Liver (tissue), 9 donors: ENCODE results near the gene NRG2. TPM values are rescaled to one million over a fixed set of nuclear protein-coding genes. Genes with fewer than 3 reads are reported as not detected.

ENCODE experiments used
- DNase-seq: peaks from one replicate; pipeline ENCODE4 v3.0.0-alpha.2; 2017; ENCODE audit warnings: low spot score
- H3K27ac ChIP-seq, 2 donors: one replicate each; pipeline ENCODE4 v1.7.0; 2013; ENCODE audit warnings: inconsistent platforms in 2 of 2, low read length in 2 of 2, control low read depth in 1 of 2, low read depth in 1 of 2, mild to moderate bottlenecking in 1 of 2
- H3K27me3 ChIP-seq, 4 donors: one replicate each; pipeline versions ENCODE4 v1.6.1 to v1.7.0; 2013; ENCODE audit warnings: low read length in 3 of 4, inconsistent platforms in 1 of 4, mild to moderate bottlenecking in 1 of 4, moderate library complexity in 1 of 4; ENCODE audit not compliant: control insufficient read depth in 4 of 4, insufficient read depth in 4 of 4
- H3K36me3 ChIP-seq, 4 donors: one replicate each; pipeline versions ENCODE4 v1.6.1 to v1.7.0; 2013; ENCODE audit warnings: low read length in 3 of 4, mild to moderate bottlenecking in 3 of 4, low read depth in 1 of 4, moderate library complexity in 1 of 4; ENCODE audit not compliant: control insufficient read depth in 4 of 4, insufficient read depth in 3 of 4
- H3K4me1 ChIP-seq, 4 donors: one replicate each; pipeline versions ENCODE4 v1.6.1 to v1.7.0; 2013; ENCODE audit warnings: low read length in 3 of 4, mild to moderate bottlenecking in 3 of 4, moderate library complexity in 1 of 4; ENCODE audit not compliant: control insufficient read depth in 4 of 4, insufficient read depth in 4 of 4
- H3K4me3 ChIP-seq, 3 donors: one replicate each; pipeline versions ENCODE4 v1.6.1 to v1.7.0; 2013; ENCODE audit warnings: low read length in 3 of 3, control low read depth in 1 of 3, low read depth in 1 of 3, mild to moderate bottlenecking in 1 of 3
- H3K9ac ChIP-seq, 2 donors: one replicate each; pipeline ENCODE4 v1.7.0; 2013; ENCODE audit warnings: low read length in 2 of 2, mild to moderate bottlenecking in 2 of 2, moderate library complexity in 2 of 2, control low read depth in 1 of 2, low read depth in 1 of 2
- H3K9me3 ChIP-seq, 4 donors: one replicate each; pipeline versions ENCODE4 v1.6.1 to v1.7.0; 2013; ENCODE audit warnings: low read length in 3 of 4; ENCODE audit not compliant: control insufficient read depth in 4 of 4
- CTCF ChIP-seq: fragments of 150-350 bp; IDR thresholded peaks from 2 replicates; pipeline ENCODE4 v1.5.1; 2017; ENCODE audit warnings: improper control_type of control experiment, low read depth, low read length; ENCODE audit not compliant: missing input control
- EGR1 ChIP-seq, 2 donors: IDR thresholded peaks; 2 replicates each; pipeline ENCODE4 v1.6.1; 2016 to 2018; ENCODE audit warnings: antibody characterized with exemption in 2 of 2, low read depth in 2 of 2
- FOXA1 ChIP-seq: IDR thresholded peaks from 2 replicates; pipeline ENCODE4 v1.6.1; 2016; ENCODE audit warnings: antibody characterized with exemption
- FOXA2 ChIP-seq: IDR thresholded peaks from 2 replicates; pipeline ENCODE4 v1.6.1; 2016; ENCODE audit warnings: antibody characterized with exemption
- GABPA ChIP-seq, 2 donors: IDR thresholded peaks in 1 of 2; conservative IDR thresholded peaks in 1 of 2; 2 replicates each; pipeline ENCODE4 v1.6.1; 2016; ENCODE audit warnings: antibody characterized with exemption in 2 of 2, mild to moderate bottlenecking in 1 of 2, moderate library complexity in 1 of 2
- HNF4A ChIP-seq, 2 donors: conservative IDR thresholded peaks; 2 replicates each; pipeline ENCODE4 v1.6.1; 2016; ENCODE audit warnings: antibody characterized with exemption in 2 of 2, mild to moderate bottlenecking in 2 of 2
- HNF4G ChIP-seq: IDR thresholded peaks from 2 replicates; pipeline ENCODE4 v1.6.1; 2016; ENCODE audit warnings: antibody characterized with exemption
- JUND ChIP-seq, 2 donors: IDR thresholded peaks; 2 replicates each; pipeline ENCODE4 v1.6.1; 2016; ENCODE audit warnings: antibody characterized with exemption in 2 of 2
- MAX ChIP-seq: IDR thresholded peaks from 2 replicates; pipeline ENCODE4 v1.6.1; 2016; ENCODE audit warnings: antibody characterized with exemption
- NR2F2 ChIP-seq: IDR thresholded peaks from 2 replicates; pipeline ENCODE4 v1.6.1; 2016; ENCODE audit warnings: antibody characterized with exemption
- RAD21 ChIP-seq, 2 donors: IDR thresholded peaks; 2 replicates each; pipeline ENCODE4 v1.6.1; 2016; ENCODE audit warnings: antibody characterized with exemption in 2 of 2, mild to moderate bottlenecking in 2 of 2
- REST ChIP-seq: IDR thresholded peaks from 2 replicates; pipeline ENCODE4 v1.6.1; 2016; ENCODE audit warnings: antibody characterized with exemption, mild to moderate bottlenecking
- RXRA ChIP-seq, 2 donors: IDR thresholded peaks; 2 replicates each; pipeline ENCODE4 v1.6.1; 2017 to 2018; ENCODE audit warnings: antibody characterized with exemption in 2 of 2, mild to moderate bottlenecking in 1 of 2
- SP1 ChIP-seq: IDR thresholded peaks from 2 replicates; pipeline ENCODE4 v1.6.1; 2018; ENCODE audit warnings: antibody characterized with exemption, mild to moderate bottlenecking
- TAF1 ChIP-seq: conservative IDR thresholded peaks from 2 replicates; pipeline ENCODE4 v1.6.1; 2016; ENCODE audit warnings: antibody characterized with exemption, mild to moderate bottlenecking
- YY1 ChIP-seq: IDR thresholded peaks from 2 replicates; pipeline ENCODE4 v1.6.1; 2016; ENCODE audit warnings: antibody characterized with exemption, mild to moderate bottlenecking
- ZBTB33 ChIP-seq: IDR thresholded peaks from 2 replicates; pipeline ENCODE4 v1.6.1; 2016; ENCODE audit warnings: antibody characterized with exemption
- WGBS: extraction: QIAGEN DNeasy Blood & Tissue Kit; methylation state at CpG from one replicate; pipeline ENCODE4 v1.1.7; 2013; 5-methylcytosine and 5-hydroxymethylcytosine counted together
- polyA plus RNA-seq, 2 donors: library from polyadenylated mRNA; stranded (reverse) in 1 of 2; unstranded in 1 of 2; fragments of 200-250 nt in 1 of 2; fragments of >200 nt in 1 of 2; fragmentation: Nextera tagmentation in 1 of 2; extraction: Ambion mirVana in 1 of 2; gene quantifications; one replicate each; pipeline versions ENCODE4 v1.2.1 to v1.2.3, GENCODE V29; 2013 to 2015
- total RNA-seq, 2 donors: library from RNA; depleted of rRNA; stranded (reverse); fragments of >200 nt; gene quantifications; one replicate each; pipeline ENCODE4 v1.2.3, GENCODE V29; 2014
- TF ChIP-seq, protein P1 (sequence below): IDR thresholded peaks from 2 replicates; pipeline ENCODE4 v1.6.1; 2016; ENCODE audit warnings: antibody characterized with exemption
- donor health status: healthy.
- donor health status: healthy.
- donor health status: healthy.
- donor health status: healthy.
- donor health status: healthy.

Gene NRG2
- total and polyA plus RNA-seq, 4 donors: 0.07 to 0.08 TPM; not detected in 2

DNA sequence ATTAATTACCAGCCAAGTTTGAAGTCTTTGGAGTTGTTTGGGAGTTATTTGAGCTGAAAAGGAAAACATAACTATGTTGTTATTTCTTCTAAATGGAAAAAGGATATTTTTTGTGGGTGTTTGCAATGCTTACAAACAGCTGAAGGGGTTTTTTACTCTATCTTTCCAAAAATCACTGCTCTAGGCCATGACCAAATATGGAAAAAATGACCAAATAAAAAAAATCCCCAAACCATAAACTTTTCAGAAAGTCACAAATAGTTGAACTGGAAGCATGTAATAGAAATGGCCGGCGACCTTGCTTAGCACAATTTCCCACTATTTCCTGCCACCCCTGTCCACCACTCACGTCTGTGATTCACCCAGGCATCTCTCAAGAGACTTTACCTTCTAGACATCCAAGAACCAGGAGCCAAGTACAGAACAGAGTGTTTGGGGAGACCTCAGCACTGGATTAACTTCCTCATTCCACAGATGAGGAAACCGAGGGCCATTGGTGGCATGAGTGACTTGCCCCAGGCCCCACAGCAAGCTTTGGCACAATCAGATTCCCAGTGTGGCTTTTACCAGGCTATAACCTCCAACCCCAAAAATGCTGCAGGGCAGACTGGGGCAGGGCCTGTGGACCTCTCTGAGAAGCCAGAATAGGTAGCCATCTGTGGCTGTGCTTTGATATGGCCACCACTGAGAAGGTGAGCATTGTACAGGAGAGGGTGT is 84.5 kb downstream of the NRG2 start:
- 85% methylated on average over 4 of the region's 4 CpGs for WGBS
- Histone ChIP-seq H3K4me3 (no peak overlapping the region), H3K27me3 (no peaks in the 10 kb centered on the region), H3K9me3 (no peaks in the 10 kb centered on the region), H3K4me1 (no peaks in the 10 kb centered on the region), H3K27ac (no peak overlapping the region), H3K36me3 (no peaks in the 10 kb centered on the region), H3K9ac (no peak overlapping the region)
- DNase-seq: no peak
- TF ChIP-seq FOXA2: no peak
- TF ChIP-seq REST: no peak
- TF ChIP-seq JUND (IDR thresholded peaks at IDR 0.05): no peak
- TF ChIP-seq NR2F2: no peak
- TF ChIP-seq GABPA (IDR thresholded peaks at IDR 0.05 in 1 of 2, conservative IDR thresholded peaks at IDR 0.05 in 1 of 2): no peak

DNA sequence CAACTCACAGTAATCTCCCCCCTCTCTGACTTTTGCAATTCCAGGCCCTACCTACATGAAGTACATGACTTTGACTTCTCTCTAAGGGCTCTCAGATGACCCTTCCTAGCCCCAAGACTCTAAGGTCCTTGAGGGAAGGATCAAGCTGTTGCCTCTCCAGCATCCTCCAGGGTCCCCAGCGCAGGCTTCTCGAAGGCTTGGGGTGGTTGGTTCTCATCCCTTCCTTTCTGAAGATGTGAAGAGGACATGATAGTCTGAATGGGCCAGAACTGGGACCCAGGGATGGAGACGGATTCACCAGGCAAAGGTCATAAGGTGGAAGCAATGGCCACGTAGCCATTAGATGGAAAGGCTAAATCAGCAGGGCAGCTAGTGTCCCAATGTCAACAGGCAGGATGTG is 86.8 kb downstream of the NRG2 start:
- DNase-seq: no peak
- TF ChIP-seq HNF4G: no peak
- TF ChIP-seq CTCF: no peak
- TF ChIP-seq ZBTB33: no peak
- TF ChIP-seq EGR1 (IDR thresholded peaks at IDR 0.05; ENCODE audit: low read depth in 2 of 2): no peak
- no peak for TF ChIP-seq SP1
- TF ChIP-seq HNF4A (conservative IDR thresholded peaks at IDR 0.05): no peak
- no peak for TF ChIP-seq REST
- TF ChIP-seq TAF1: no peak
- no peak for TF ChIP-seq FOXA1
- no peak for TF ChIP-seq MAX
- no peak for TF ChIP-seq RAD21 (IDR thresholded peaks at IDR 0.05)
- TF ChIP-seq FOXA2: no peak
- TF ChIP-seq RXRA (IDR thresholded peaks at IDR 0.05): no peak
- TF ChIP-seq, protein P1, sequence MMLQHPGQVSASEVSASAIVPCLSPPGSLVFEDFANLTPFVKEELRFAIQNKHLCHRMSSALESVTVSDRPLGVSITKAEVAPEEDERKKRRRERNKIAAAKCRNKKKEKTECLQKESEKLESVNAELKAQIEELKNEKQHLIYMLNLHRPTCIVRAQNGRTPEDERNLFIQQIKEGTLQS: no peak
- TF ChIP-seq YY1: no peak
- TF ChIP-seq NR2F2: no peak
- TF ChIP-seq JUND (IDR thresholded peaks at IDR 0.05): no peak
- TF ChIP-seq GABPA (IDR thresholded peaks at IDR 0.05 in 1 of 2, conservative IDR thresholded peaks at IDR 0.05 in 1 of 2): no peak
- Histone ChIP-seq H3K9me3 (no peaks in the 10 kb centered on the region), H3K27ac (no peak overlapping the region), H3K27me3 (no peaks in the 10 kb centered on the region), H3K36me3 (no peaks in the 10 kb centered on the region), H3K9ac (no peak overlapping the region), H3K4me1 (no peaks in the 10 kb centered on the region), H3K4me3 (no peak overlapping the region)
- 81% methylated on average over 4 of the region's 4 CpGs for WGBS
